GM10266 (cell line): ENCODE data around the gene GULP1.
"Not testable (repeated sequence)": the region's sequence is repeated elsewhere in the genome, so short reads cannot be mapped to it uniquely, and the experiment has no call there.

Experiments
- DNase-seq: peaks from one replicate; pipeline ENCODE4 v3.0.0; 2012; ENCODE audit errors: extremely low spot score
- TF ChIP-seq, protein P1 (sequence below): IDR thresholded peaks from 2 replicates; pipeline ENCODE4 v1.5.1; 2012; ENCODE audit warnings: mild to moderate bottlenecking, low read depth; ENCODE audit not compliant: control insufficient read depth, insufficient read depth; ENCODE audit errors: missing control alignments

The GULP1 gene

DNA sequence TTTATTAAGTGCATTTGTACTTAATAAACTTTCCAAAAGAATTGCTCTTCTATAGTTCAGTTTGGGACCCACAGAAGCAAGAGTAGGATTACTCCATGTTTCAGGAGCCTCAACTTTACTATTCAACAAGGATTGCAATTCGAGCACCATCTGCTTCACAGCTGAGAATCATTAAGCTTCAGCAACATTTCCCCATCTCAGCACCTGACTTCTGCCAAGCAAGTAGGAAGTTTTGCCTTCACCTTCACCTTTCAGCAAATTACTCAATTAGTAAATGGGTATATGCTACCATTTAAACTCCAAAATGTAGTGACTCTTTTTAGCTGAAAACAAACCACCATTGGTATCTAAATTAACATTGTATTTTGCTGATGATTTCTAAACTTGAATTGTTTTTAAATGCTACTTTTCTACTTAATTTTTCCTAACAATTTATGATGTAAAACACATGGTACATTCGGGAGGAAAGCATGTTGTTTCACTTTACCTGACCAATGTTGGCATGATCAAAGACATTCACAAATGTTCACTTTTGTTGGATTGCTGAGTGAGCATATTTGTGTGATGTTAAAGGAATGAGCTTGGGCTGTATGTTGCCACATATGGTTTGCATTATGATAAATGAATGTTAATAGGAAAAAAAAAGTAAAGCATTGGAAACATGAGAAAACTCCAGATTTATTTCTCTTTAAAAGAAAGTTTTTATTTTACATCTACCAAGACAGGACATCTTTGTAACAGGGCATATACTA is 159.2 kb downstream of the GULP1 start:
- TF ChIP-seq, protein P1, sequence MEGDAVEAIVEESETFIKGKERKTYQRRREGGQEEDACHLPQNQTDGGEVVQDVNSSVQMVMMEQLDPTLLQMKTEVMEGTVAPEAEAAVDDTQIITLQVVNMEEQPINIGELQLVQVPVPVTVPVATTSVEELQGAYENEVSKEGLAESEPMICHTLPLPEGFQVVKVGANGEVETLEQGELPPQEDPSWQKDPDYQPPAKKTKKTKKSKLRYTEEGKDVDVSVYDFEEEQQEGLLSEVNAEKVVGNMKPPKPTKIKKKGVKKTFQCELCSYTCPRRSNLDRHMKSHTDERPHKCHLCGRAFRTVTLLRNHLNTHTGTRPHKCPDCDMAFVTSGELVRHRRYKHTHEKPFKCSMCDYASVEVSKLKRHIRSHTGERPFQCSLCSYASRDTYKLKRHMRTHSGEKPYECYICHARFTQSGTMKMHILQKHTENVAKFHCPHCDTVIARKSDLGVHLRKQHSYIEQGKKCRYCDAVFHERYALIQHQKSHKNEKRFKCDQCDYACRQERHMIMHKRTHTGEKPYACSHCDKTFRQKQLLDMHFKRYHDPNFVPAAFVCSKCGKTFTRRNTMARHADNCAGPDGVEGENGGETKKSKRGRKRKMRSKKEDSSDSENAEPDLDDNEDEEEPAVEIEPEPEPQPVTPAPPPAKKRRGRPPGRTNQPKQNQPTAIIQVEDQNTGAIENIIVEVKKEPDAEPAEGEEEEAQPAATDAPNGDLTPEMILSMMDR: no peak
- no peak for DNase-seq

DNA sequence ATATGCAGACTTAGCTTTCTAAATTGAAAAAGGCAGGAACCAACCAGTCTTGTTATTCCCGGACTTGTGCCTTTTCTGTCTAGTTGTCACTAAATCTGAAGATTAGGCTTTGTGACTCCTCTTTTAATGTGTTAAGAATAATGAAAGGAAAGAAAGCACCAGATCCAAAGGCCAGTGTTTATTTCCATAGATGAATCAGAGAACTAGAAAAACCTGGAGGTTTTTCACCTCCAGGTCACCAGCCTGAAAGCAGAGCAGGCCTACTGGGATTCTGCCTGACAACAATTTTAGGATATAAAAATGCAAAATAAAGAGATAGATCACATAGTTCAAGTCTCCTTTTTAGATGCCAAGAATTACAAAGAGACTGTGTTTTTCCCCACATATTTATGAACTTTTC is 160.4 kb downstream of the GULP1 start:
- no peak for DNase-seq
- TF ChIP-seq, protein P1: no peak

DNA sequence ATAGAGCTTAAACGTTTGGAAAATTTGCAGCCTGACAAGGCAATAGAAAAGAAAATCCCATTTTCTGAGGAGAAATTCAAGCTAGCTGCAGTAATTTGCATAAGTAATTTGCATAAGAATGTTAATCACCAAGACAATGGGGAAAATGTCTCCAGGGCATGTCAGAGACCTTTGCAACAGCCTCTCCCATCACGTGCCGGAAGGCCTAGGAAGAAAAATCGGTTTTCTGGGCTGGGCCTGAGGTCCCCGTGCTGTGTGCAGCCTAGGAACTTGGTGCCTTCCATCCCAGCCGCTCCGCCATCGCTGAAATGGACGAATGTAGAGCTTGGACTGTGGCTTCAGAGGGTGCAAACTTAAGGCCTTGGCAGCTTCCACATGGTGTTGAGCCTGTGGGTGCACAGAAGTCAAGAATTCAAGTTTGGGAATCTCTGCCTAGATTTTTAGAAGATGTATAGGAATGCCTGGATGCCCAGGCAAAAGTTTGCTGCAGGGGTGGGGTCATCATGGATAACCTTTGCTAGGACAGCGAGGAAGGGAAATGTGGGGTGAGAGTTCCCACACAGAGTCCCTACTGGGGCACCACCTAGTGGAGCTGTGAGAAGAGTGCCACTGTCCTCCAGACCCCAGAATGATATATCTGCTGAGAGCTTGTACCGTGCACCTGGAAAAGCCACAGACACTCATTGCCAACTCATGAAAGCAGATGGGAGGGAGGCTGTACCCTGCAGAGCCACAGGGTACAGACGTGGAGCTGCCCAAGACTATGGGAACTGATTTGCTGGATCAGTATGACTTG is 164.6 kb downstream of the GULP1 start:
- DNase-seq: no peak
- TF ChIP-seq, protein P1: no peak

DNA sequence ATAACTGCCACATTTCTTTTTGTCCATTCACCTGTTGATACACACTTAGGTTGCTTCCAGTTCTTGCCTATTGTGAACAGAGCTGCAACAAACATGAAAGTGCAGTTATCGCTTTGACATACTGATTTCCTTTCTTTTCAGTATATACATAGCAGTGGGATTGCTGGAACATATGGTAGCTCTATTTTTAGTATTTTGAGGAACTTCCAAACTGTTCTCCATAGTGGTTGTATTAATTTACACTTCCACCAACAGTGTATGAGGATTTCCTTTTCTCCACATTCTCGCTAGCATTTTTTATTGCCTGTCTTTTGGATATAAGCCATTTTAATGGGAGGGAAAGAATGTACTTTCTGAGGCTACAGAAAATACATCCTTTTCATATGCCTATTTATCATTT is 167.4 kb downstream of the GULP1 start:
- TF ChIP-seq, protein P1: no peak

DNA sequence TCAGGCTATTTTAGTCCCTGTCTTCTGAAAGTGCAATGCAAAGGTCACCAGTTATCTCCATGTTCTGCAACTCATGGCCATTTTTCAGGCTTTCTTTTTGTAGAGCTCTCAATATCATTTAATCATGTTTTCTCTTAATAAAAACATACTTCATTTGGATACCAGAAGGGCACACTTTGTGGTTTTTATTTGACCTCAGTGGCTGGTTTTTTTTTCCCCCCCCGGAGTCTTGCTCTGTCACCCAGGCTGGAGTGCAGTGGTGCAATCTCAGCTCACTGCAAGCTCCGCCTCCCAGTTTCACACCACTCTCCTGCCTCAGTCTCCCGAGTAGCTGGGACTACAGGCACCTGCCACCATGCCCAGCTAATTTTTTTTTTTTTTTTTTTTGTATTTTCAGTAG is 174.4 kb downstream of the GULP1 start:
- DNase-seq: not testable (repeated sequence)

More for the DNA sequence above, 167.4 kb downstream of the GULP1 start:
- no peak for DNase-seq

DNA sequence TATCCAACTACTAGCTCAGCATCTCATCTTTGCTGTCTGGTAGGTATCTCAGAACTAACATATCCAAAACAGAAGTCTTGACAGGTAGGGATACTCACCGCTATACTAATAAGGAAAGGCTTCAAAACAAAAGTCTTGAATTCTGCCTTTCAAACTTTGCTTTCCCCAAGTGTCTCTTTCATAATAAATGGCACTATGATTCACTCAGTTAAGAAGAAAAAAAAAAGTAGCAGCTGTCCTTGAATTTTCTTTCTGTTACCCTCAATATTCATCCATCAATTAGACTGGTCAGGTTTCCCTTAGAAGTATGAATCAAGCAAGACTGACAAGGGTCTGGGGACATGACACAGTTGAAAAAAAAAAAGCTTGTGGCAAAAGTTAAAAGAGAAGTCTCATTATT is 175.1 kb downstream of the GULP1 start:
- no peak for DNase-seq
- TF ChIP-seq, protein P1: no peak

DNA sequence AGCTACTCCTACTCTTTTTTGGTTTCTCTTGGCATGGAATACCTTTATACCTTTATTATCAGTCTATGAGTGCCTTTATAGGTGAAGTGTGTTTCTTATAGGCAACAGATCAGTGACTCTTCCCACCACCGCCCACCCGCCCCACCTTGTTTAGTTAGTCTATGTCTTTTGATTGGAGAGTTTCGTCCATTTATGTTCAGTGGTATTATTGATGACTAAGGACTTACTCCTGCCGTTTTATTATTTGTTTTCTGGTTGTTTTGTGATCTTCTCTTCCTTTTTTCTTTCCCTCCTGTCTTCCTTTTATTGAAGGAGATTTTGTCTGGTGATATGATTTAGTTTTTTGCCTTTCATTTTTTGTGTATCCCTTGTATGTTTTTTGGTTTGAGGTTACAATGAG is 179.5 kb downstream of the GULP1 start:
- TF ChIP-seq, protein P1: no peak
- DNase-seq: no peak
